T-cell (primary cell): ENCODE results near the gene ULK4. TPM values are rescaled to one million over a fixed set of nuclear protein-coding genes. Genes with fewer than 3 reads are reported as not detected.

Experiments used
- ATAC-seq, 4 experiments: fragments of 200-7000 bp in 3 of 4; fragments of 150-1000 bp in 1 of 4; cut with Tn5 transposase; replicated peaks in 1 of 4; 1 replicate in 3 of 4; 2 replicates in 1 of 4; pipeline ENCODE4 v1.10.0; 2021; ENCODE audit warnings: moderate library complexity in 3 of 4, mild to moderate bottlenecking in 2 of 4, moderate number of reproducible peaks in 1 of 4
- CTCF ChIA-PET, 2 donors: fragments of 300-600 bp; sonication (Branson Sonifier 250); formaldehyde crosslinking; loops; one replicate each; lab custom pipeline; 2022; ENCODE audit warnings: antibody characterized with exemption in 2 of 2; lab: Charles Lee
- POLR2A ChIA-PET, 2 donors: fragments of 300-600 bp; sonication (Branson Sonifier 250); formaldehyde crosslinking; loops; one replicate each; lab custom pipeline; 2022; ENCODE audit warnings: antibody characterized with exemption in 2 of 2; lab: Charles Lee
- DNase-seq, 35 experiments: peaks; one replicate each; pipeline versions ENCODE4 v3.0.0 to v3.0.0-alpha.2; 2013 to 2023
- H3K27ac ChIP-seq: one replicate; pipeline ENCODE4 v1.5.1; 2013; ENCODE audit warnings: low read length
- H3K27me3 ChIP-seq, 2 experiments: replicated peaks in 1 of 2; 1 replicate in 1 of 2; 2 replicates in 1 of 2; pipeline versions ENCODE4 v1.6.1 to v1.7.0; 2013; ENCODE audit warnings: low read length in 1 of 2, mixed read lengths in 1 of 2; ENCODE audit not compliant: control insufficient read depth in 2 of 2, insufficient read depth in 2 of 2; ENCODE audit errors: extremely low read depth in 1 of 2
- H3K36me3 ChIP-seq, 2 donors: 1 replicate in 1 of 2; 2 replicates in 1 of 2; pipeline versions ENCODE4 v1.6.1 to v1.7.0; 2013; ENCODE audit warnings: low read length in 1 of 2; ENCODE audit not compliant: control insufficient read depth in 2 of 2, insufficient read depth in 1 of 2; ENCODE audit errors: extremely low read depth in 1 of 2
- H3K4me1 ChIP-seq, 2 experiments: 1 replicate in 1 of 2; 2 replicates in 1 of 2; pipeline versions ENCODE4 v1.6.1 to v1.7.0; 2013; ENCODE audit warnings: low read length in 2 of 2, mixed read lengths in 1 of 2; ENCODE audit not compliant: insufficient read depth in 2 of 2, control insufficient read depth in 1 of 2; ENCODE audit errors: extremely low read depth in 1 of 2
- H3K4me3 ChIP-seq, 2 donors: 1 replicate in 1 of 2; 2 replicates in 1 of 2; pipeline versions ENCODE4 v1.5.1 to v1.7.0; 2013; ENCODE audit warnings: mild to moderate bottlenecking in 2 of 2, low read length in 1 of 2, moderate library complexity in 1 of 2; ENCODE audit not compliant: control insufficient read depth in 1 of 2; ENCODE audit errors: extremely low read depth in 1 of 2
- H3K9me3 ChIP-seq: 2 replicates; pipeline ENCODE4 v1.7.0; 2013
- H3K27ac Mint-ChIP-seq, 2 donors: one replicate each; pipeline ENCODE4 v1.8.0; 2020 to 2021; ENCODE audit warnings: mild to moderate bottlenecking in 2 of 2, mixed read lengths in 2 of 2
- H3K27me3 Mint-ChIP-seq, 2 donors: one replicate each; pipeline ENCODE4 v1.8.0; 2021 to 2022; ENCODE audit warnings: mixed read lengths in 2 of 2
- H3K36me3 Mint-ChIP-seq: one replicate; pipeline ENCODE4 v1.8.0; 2021; ENCODE audit warnings: mixed read lengths
- H3K4me1 Mint-ChIP-seq, 3 donors: one replicate each; pipeline ENCODE4 v1.8.0; 2020 to 2022; ENCODE audit warnings: mixed read lengths in 3 of 3, mild to moderate bottlenecking in 1 of 3
- H3K4me3 Mint-ChIP-seq, 3 donors: one replicate each; pipeline ENCODE4 v1.8.0; 2020 to 2022; ENCODE audit warnings: mild to moderate bottlenecking in 3 of 3, mixed read lengths in 3 of 3, moderate library complexity in 3 of 3
- H3K9me3 Mint-ChIP-seq, 3 donors: one replicate each; pipeline ENCODE4 v1.8.0; 2020 to 2022; ENCODE audit warnings: mixed read lengths in 3 of 3
- WGBS: methylation state at CpG from one replicate; pipeline ENCODE4 v1.1.5; 2013; ENCODE audit warnings: missing lambda C conversion rate; ENCODE audit not compliant: insufficient coverage; 5-methylcytosine and 5-hydroxymethylcytosine counted together
- total RNA-seq, 35 experiments: library from RNA in 6 of 35; stranded (reverse) in 6 of 35; fragments of 120-200 nt in 1 of 35; gene quantifications; one replicate each; pipeline versions ENCODE4 v1.2.1 to v1.2.4 and lab custom pipeline; 2013 to 2026

Gene ULK4
- total RNA-seq, 5 donors from 2014 or later (not counting 1 experiment from before 2014, with no cell fraction given): 17.5 to 28.2 (median 19.7) TPM

DNA sequence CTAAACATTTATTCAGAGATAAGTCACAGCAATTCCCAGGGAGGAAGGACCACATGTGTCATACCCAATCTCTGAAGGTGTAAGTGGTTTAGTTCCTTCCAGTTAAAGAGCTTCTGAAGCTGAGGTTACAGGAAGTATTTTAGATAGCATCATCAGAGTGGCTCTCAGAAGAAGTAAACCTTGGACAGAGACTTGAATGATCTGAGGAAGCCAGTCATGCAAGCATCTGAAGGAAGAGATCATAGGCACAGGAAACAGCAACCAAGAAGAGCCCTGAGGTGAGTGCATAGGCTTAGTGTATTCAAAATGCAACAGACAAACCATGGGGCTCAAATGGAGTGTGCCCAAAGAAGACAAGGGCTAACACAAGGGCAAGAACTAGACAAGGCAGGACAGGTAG lies 210.3 kb downstream of the ULK4 start:
- Histone ChIP-seq H3K4me1 (peaks cover 0 to 3% of the 10 kb centered on the region in 2 experiments), H3K27me3 (no peaks in the 10 kb centered on the region), H3K27ac (no peak overlapping the region), H3K9me3 (no peaks in the 10 kb centered on the region), H3K4me3 (no peak overlapping the region), H3K36me3 (peaks cover 0 to 7% of the 10 kb centered on the region in 2 donors)
- CTCF ChIA-PET: no interaction called here
- Mint-ChIP-seq H3K9me3 (no peaks in the 10 kb centered on the region), H3K27me3 (no peaks in the 10 kb centered on the region), H3K36me3 (peaks cover 64% of the 10 kb centered on the region), H3K4me1 (peaks cover 13 to 15% (median 14%) of the 10 kb centered on the region in 3 donors), H3K4me3 (no peak overlapping the region), H3K27ac (no peak overlapping the region)
- POLR2A ChIA-PET: no interaction called here
- ATAC-seq: peak; percentile 52 to 88 (median 65)
- peak in 2 of 35 experiments; percentile 1 to 27 for DNase-seq

DNA sequence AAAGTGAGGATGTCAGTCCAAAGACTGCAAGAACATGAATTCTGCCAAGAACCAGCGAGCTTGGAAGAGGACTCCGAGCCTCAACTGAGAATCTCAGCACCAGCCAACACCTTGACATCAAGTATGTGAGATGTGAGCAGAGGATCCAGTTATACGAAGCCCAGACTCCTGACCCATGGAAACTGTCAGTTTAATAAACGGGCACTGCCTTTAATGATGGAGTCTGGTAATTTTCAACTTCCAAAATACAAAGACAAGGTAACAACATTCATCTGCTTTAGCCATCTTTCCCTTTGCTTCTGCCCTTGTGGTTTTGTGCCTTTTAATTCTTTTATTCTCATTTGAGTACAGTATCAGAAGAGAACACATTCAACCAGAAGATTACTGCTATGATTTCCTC lies 211.9 kb downstream of the ULK4 start:
- no peak for DNase-seq
- no peaks in the 10 kb centered on the region for H3K27me3 ChIP-seq
- no peak overlapping the region for H3K4me3 ChIP-seq
- ChIA-PET POLR2A (no interaction called here), CTCF (no interaction called here)
- H3K4me1 ChIP-seq: peaks cover 0 to 3% of the 10 kb centered on the region in 2 experiments
- H3K36me3 ChIP-seq: peaks cover 0 to 7% of the 10 kb centered on the region in 2 donors
- Mint-ChIP-seq H3K36me3 (peaks cover 66% of the 10 kb centered on the region), H3K9me3 (no peaks in the 10 kb centered on the region), H3K27me3 (no peaks in the 10 kb centered on the region), H3K4me1 (peaks cover 13 to 15% (median 14%) of the 10 kb centered on the region in 3 donors), H3K4me3 (no peak overlapping the region), H3K27ac (no peak overlapping the region)
- no CpG with 5 or more reads among the region's 4 CpGs for WGBS
- no peaks in the 10 kb centered on the region for H3K9me3 ChIP-seq
- H3K27ac ChIP-seq: no peak overlapping the region
- ATAC-seq: no peak

DNA sequence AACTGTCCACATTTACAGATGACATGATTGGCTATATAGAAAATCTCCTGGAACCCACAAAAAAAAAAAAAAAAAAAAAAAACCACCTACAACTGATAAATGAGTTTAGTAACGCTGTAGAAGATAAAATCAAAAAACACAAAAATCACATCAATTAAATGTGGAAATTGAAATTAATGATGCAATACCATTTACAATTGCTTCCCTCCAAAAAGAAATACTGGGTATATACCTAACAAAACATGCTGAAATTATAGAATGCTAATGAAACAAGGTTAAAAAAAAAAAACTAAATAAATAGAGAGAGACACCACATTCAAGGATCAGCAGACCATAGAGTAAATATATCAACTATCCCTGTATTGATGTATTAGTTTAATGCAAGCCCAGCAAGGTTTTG lies 215.7 kb downstream of the ULK4 start:
- Histone ChIP-seq H3K27ac (no peak overlapping the region), H3K36me3 (no peaks in the 10 kb centered on the region), H3K4me1 (no peaks in the 10 kb centered on the region), H3K4me3 (no peak overlapping the region), H3K9me3 (no peaks in the 10 kb centered on the region), H3K27me3 (no peaks in the 10 kb centered on the region)
- no peaks in the 10 kb centered on the region for H3K9me3 Mint-ChIP-seq
- no peak overlapping the region for H3K27ac Mint-ChIP-seq
- WGBS: no CpG with 5 or more reads among the region's 1 CpG
- H3K27me3 Mint-ChIP-seq: no peaks in the 10 kb centered on the region
- H3K4me1 Mint-ChIP-seq: peaks cover under 1 to 2% (median 1%) of the 10 kb centered on the region in 3 donors
- H3K4me3 Mint-ChIP-seq: no peak overlapping the region
- peaks cover 50% of the 10 kb centered on the region for H3K36me3 Mint-ChIP-seq
- ChIA-PET CTCF (no interaction called here), POLR2A (no interaction called here)
- no peak for DNase-seq
- ATAC-seq: no peak

DNA sequence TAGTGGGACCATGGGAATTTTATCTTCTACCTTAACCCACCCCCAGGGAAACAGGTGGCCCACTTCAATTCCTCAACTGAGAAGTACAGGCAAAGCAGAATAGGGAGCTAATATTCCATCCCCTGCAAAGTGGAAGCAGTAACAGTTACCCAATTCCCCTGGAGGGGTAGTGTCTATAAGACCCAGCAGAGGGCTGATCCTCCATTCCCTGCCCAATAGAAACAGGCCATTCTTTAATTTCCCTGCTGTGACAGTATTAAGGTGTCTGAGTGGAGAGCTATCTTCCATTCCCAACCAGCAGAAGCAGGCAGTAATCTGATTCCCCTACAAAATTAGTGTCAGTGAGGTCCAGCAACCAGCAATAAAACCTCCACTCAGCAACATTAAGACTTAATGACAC lies 219.8 kb downstream of the ULK4 start:
- peaks cover 51% of the 10 kb centered on the region for H3K36me3 Mint-ChIP-seq
- DNase-seq (no peak), ATAC-seq (no peak)
- H3K9me3 ChIP-seq: no peaks in the 10 kb centered on the region
- peaks cover 0 to 8% (median 7%) of the 10 kb centered on the region in 3 donors for H3K9me3 Mint-ChIP-seq
- no peaks in the 10 kb centered on the region for H3K27me3 Mint-ChIP-seq
- CTCF ChIA-PET: no interaction called here
- H3K4me3 Mint-ChIP-seq: no peak overlapping the region
- H3K27ac ChIP-seq: no peak overlapping the region
- H3K36me3 ChIP-seq: no peaks in the 10 kb centered on the region
- H3K4me1 ChIP-seq: no peaks in the 10 kb centered on the region
- no peaks in the 10 kb centered on the region for H3K27me3 ChIP-seq
- no peak overlapping the region for H3K4me3 ChIP-seq
- POLR2A ChIA-PET: no interaction called here
- no peaks in the 10 kb centered on the region for H3K4me1 Mint-ChIP-seq
- no peak overlapping the region for H3K27ac Mint-ChIP-seq

DNA sequence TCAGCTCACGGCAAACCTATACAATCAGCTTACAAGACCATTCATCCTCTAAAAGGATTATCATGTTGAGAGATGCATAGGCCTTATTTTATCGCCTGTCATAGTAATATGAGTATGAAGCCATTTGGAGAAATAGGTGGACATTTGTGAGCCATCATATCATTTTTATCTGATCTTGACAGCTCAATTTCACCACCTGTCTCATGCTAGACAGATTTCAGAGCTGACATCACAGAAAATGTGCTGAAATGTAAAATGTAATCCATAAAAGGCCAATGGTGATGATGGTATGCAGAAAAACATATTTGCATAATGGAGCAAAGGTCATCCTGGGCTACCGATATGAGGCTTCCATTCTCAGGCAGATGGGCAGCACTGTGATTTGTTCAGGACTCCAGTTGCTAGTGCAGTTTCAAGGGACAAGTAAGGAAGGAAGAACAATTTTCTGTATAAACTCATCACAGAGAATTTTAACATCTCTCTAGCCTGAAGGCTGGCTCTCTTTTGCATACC lies 221.5 kb downstream of the ULK4 start:
- DNase-seq (no peak), ATAC-seq (no peak)
- ChIA-PET CTCF (no interaction called here), POLR2A (no interaction called here)
- no peaks in the 10 kb centered on the region for H3K27me3 Mint-ChIP-seq
- Histone ChIP-seq H3K27ac (no peak overlapping the region), H3K4me3 (no peak overlapping the region), H3K9me3 (no peaks in the 10 kb centered on the region), H3K4me1 (no peaks in the 10 kb centered on the region), H3K27me3 (no peaks in the 10 kb centered on the region), H3K36me3 (no peaks in the 10 kb centered on the region)
- peaks cover 0 to 8% (median 7%) of the 10 kb centered on the region in 3 donors for H3K9me3 Mint-ChIP-seq
- no CpG with 5 or more reads among the region's 3 CpGs for WGBS
- H3K27ac Mint-ChIP-seq: no peak overlapping the region
- H3K4me3 Mint-ChIP-seq: no peak overlapping the region
- H3K36me3 Mint-ChIP-seq: peaks cover 43% of the 10 kb centered on the region
- H3K4me1 Mint-ChIP-seq: no peaks in the 10 kb centered on the region

DNA sequence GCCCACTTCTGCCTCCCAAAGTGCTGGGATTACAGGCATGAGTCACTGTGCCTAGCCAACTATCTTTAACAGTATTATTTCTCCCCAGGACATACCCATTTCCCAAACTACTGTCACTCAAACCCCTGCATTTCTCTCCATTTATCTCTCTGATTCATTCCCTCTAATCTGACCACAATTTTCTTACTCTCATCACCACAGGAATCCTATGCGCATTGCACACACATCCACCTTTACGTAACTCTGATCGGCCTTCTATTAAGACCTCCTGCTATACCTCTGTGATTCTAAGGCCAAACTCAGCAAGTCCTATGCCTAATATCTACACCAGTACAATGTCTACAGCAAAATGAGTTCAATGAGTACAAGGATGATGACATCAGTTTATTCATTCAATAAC lies 235.0 kb downstream of the ULK4 start:
- H3K4me3 Mint-ChIP-seq: no peak overlapping the region
- H3K9me3 Mint-ChIP-seq: peaks cover 9 to 15% (median 13%) of the 10 kb centered on the region in 3 donors
- H3K27me3 Mint-ChIP-seq: no peaks in the 10 kb centered on the region
- Histone ChIP-seq H3K9me3 (no peaks in the 10 kb centered on the region), H3K27me3 (no peaks in the 10 kb centered on the region), H3K4me3 (no peak overlapping the region), H3K36me3 (no peaks in the 10 kb centered on the region), H3K4me1 (no peaks in the 10 kb centered on the region), H3K27ac (no peak overlapping the region)
- 100% methylated on average over 3 of the region's 3 CpGs for WGBS
- H3K36me3 Mint-ChIP-seq: peaks cover 61% of the 10 kb centered on the region
- H3K27ac Mint-ChIP-seq: no peak overlapping the region
- DNase-seq (no peak), ATAC-seq (no peak)
- ChIA-PET CTCF (no interaction called here), POLR2A (no interaction called here)
- H3K4me1 Mint-ChIP-seq: no peaks in the 10 kb centered on the region

DNA sequence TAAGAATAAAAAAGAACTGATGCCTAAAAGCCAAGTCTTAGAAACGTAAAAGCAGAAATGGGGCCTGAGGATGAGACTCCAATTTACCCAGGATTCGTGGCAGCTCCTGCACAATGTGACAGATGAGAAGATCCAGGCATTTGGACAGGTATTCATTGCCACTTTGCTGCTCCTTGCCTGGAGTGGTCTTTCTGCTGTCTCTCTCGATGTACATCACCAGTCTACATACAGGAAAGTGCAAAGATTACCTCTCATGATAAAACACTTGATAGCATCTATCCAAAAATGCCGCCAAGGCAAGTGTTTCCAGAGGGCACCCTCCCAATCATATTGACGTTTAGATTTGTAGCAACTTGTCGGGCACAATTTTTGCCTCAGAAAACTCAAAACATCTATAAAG lies 244.3 kb downstream of the ULK4 start:
- Histone ChIP-seq H3K36me3 (no peaks in the 10 kb centered on the region), H3K27ac (no peak overlapping the region), H3K4me1 (no peaks in the 10 kb centered on the region), H3K27me3 (no peaks in the 10 kb centered on the region), H3K4me3 (no peak overlapping the region), H3K9me3 (no peaks in the 10 kb centered on the region)
- no peaks in the 10 kb centered on the region for H3K9me3 Mint-ChIP-seq
- ChIA-PET POLR2A (no interaction called here), CTCF (no interaction called here)
- no peaks in the 10 kb centered on the region for H3K4me1 Mint-ChIP-seq
- ATAC-seq: no peak
- peaks cover 7% of the 10 kb centered on the region for H3K36me3 Mint-ChIP-seq
- no peaks in the 10 kb centered on the region for H3K27me3 Mint-ChIP-seq
- no peak overlapping the region for H3K27ac Mint-ChIP-seq
- DNase-seq: no peak
- no peak overlapping the region for H3K4me3 Mint-ChIP-seq
- 90% methylated on average over 4 of the region's 6 CpGs for WGBS
